BLaER1 (cell line): ENCODE data around the gene MYL5.
"Not testable (repeated sequence)": the region's sequence is repeated elsewhere in the genome, so short reads cannot be mapped to it uniquely, and the experiment has no call there.

Experiments used
- H3K27ac ChIP-seq: shearing (Covaris generic); formaldehyde crosslinking; 2 replicates; pipeline ENCODE4 v1.8.1; 2022
- H3K27me3 ChIP-seq: shearing (Covaris generic); formaldehyde crosslinking; 2 replicates; pipeline ENCODE4 v1.8.1; 2022
- H3K36me3 ChIP-seq: shearing (Covaris generic); formaldehyde crosslinking; 2 replicates; pipeline ENCODE4 v1.8.1; 2022
- H3K4me1 ChIP-seq: shearing (Covaris generic); formaldehyde crosslinking; 2 replicates; pipeline ENCODE4 v1.8.1; 2022
- H3K4me2 ChIP-seq: shearing (Covaris generic); formaldehyde crosslinking; 2 replicates; pipeline ENCODE4 v1.8.1; 2022
- H3K4me3 ChIP-seq: shearing (Covaris generic); formaldehyde crosslinking; 2 replicates; pipeline ENCODE4 v1.8.1; 2022
- H3K9ac ChIP-seq: shearing (Covaris generic); formaldehyde crosslinking; 2 replicates; pipeline ENCODE4 v1.8.1; 2022
- H3K9me3 ChIP-seq: shearing (Covaris generic); formaldehyde crosslinking; 2 replicates; pipeline ENCODE4 v1.8.1; 2022
- H4K20me1 ChIP-seq: shearing (Covaris generic); formaldehyde crosslinking; 2 replicates; pipeline ENCODE4 v1.8.1; 2022
- Cebpa-rat ChIP-seq: shearing (Covaris generic); IDR thresholded peaks from 2 replicates; pipeline ENCODE4 v1.8.1; 2022

The MYL5 gene

DNA sequence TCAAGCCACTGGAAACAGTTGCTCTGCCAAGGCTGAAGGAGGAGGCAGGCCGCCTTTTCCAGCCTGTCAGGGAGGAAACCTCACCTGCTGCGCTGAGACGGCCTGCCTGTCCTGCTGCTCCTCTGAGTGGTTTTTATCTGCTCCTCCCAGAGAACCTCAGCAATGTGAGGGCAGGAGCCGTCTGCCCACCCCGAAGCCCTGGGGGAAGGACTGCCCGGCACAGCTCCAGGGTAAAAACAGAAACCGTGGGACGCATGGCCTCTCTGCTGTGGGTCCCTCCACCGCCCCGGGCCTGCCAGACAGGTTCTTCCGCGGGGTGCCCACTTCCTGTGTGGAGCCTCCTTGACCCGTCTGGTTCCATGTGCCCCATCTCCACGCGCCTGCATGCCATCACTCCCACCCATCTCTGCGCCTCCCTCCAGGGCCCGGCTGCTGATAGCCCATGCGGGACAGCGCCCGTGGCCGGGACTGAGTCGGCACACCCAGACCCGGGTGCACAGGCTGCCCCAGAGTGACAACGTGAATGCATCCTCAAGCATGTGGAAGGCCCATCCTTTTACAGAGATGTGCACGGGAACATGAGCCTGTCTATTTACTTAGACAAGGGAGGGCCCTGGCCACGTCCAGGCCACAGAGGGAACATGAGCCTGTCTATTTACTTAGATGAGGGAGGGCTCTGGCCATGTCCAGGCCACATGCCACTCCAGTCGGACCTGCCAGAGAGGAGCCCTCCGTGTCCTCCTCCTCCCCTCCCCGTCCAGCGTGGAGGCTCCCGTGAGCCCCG lies 18.6 kb downstream of the MYL5 start:
- no peaks in the 10 kb centered on the region for H3K27me3 ChIP-seq
- no peaks in the 10 kb centered on the region for H3K9me3 ChIP-seq
- no peak overlapping the region for H3K27ac ChIP-seq
- H4K20me1 ChIP-seq = no peaks in the 10 kb centered on the region
- no peak for TF ChIP-seq Cebpa-rat
- H3K4me2 ChIP-seq = peak overlapping the region; percentile 3; the same call in 1 of the 2 replicates
- no peak overlapping the region for H3K9ac ChIP-seq
- no peaks in the 10 kb centered on the region for H3K36me3 ChIP-seq
- H3K4me3 ChIP-seq = no peak overlapping the region
- H3K4me1 ChIP-seq = peaks cover 19% of the 10 kb centered on the region; the same call in 1 of the 2 replicates

DNA sequence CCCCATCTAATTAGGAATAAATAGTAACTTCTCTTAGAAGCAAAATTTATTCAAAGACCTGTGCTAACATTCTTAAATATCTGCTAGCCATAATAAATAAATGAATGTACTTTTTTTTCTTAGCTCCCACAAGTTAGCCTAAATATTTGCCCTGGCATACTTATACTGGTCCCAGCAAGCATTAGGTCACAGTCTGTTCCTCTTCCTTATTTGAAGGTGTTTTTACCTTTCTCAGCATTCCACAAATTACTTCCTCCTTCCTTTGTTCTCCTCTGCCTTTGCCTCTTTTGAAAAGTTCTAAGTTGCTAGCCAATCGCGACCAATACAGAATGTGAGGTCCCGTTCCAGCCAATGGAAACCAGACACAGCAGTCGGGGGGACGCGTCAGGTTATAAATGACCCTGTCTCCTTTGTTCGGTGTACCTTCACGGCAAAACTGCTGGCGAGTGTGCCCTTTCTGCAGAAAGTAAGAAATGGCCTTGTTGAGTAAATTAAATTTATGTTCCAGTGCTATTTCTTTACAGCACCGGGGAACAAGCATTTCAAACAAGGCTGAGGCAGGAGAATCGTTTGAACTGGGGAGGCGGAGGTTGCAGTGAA lies 20.1 kb downstream of the MYL5 start:
- H3K27me3 ChIP-seq, H3K9me3 ChIP-seq, H4K20me1 ChIP-seq, H3K27ac ChIP-seq, H3K4me2 ChIP-seq, H3K9ac ChIP-seq, H3K36me3 ChIP-seq, H3K4me3 ChIP-seq: not testable (repeated sequence)
- peaks cover 26% of the 10 kb centered on the region for H3K4me1 ChIP-seq

DNA sequence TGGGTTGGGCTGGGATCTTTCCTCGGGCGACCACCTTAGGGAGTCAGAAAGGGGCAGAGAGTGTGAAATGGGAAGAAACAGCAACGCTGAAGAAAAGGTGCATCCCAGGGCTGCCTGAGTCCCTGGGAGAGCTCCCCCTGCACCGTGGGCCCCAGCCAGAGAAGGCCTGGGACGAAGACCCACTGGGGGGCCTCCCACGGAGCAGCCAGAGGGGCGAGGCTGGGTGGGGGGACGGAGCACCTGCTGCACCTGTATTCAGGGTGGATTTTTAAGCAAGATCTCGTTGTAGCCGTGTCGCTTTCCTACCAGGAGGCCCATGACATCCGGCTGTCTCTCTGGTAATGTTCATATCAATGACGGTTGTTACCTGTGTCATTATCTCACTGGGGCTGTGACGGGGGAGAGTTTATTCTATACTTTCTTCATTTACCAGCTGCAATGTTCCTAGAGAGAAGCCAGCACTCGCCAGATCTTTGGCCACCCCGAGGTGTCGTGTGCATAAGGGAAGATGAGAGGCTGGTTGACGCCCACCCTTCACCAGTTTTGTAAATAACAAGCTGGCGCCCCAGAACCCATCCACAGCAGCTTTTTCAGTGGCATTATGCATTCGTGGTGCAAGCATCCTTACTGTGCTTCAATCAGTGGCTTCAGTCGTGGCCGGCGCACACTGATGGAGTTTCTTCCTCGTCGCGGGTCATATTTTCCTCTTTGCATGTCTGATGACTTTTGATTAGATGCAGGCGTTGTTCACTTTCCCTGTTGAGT lies 25.7 kb downstream of the MYL5 start:
- H3K27ac ChIP-seq = 0 out of 2 replicates have a peak overlapping the region, but pooled peaks have one; percentile 39
- H3K36me3 ChIP-seq = no peaks in the 10 kb centered on the region
- H3K9me3 ChIP-seq = no peaks in the 10 kb centered on the region
- no peaks in the 10 kb centered on the region for H4K20me1 ChIP-seq
- no peak overlapping the region for H3K9ac ChIP-seq
- peak overlapping the region; percentile 65 for H3K4me2 ChIP-seq
- H3K4me1 ChIP-seq = peaks cover 26% of the 10 kb centered on the region
- TF ChIP-seq Cebpa-rat = no peak
- no peak overlapping the region for H3K4me3 ChIP-seq
- no peaks in the 10 kb centered on the region for H3K27me3 ChIP-seq

DNA sequence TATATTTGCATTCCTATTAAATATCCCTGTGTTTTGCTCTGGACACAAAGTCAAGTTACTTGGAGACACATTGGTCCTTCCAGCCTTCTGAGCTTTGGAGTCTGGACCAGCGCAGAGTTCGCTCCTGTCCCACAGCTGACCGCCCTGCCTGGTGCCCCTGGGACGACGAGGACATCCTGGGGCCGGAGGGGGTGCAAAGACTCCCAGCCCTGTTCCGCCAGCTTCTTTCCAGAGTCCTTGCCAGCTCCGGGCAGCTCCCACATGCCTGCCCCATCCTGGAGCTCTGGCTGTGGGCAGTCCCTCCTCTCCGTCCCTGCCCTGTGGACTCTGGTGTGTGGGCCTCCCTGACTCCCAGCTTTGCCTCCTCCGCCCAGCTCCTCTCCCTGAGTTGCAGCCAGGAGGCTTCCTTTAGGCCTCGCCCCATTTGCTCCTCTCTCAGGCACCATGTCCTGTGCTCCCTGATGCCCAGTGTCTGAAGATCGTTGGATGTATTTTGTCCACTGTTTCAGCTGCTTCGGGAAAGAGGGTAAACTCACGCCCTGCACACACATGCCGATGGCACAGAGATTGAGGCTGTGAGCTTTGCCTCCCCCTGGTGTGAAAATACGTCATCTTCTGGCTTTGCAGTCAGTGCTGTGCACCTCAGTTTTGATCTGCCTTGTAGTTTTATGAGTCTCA lies 26.4 kb downstream of the MYL5 start:
- H3K4me1 ChIP-seq = peaks cover 26% of the 10 kb centered on the region
- no peak overlapping the region for H3K9ac ChIP-seq
- no peak overlapping the region for H3K4me3 ChIP-seq
- H3K27ac ChIP-seq = no peak overlapping the region
- H3K4me2 ChIP-seq = peak overlapping the region; percentile 65
- H3K27me3 ChIP-seq = no peaks in the 10 kb centered on the region
- no peaks in the 10 kb centered on the region for H3K36me3 ChIP-seq
- H4K20me1 ChIP-seq = no peaks in the 10 kb centered on the region
- no peaks in the 10 kb centered on the region for H3K9me3 ChIP-seq
- no peak for TF ChIP-seq Cebpa-rat

DNA sequence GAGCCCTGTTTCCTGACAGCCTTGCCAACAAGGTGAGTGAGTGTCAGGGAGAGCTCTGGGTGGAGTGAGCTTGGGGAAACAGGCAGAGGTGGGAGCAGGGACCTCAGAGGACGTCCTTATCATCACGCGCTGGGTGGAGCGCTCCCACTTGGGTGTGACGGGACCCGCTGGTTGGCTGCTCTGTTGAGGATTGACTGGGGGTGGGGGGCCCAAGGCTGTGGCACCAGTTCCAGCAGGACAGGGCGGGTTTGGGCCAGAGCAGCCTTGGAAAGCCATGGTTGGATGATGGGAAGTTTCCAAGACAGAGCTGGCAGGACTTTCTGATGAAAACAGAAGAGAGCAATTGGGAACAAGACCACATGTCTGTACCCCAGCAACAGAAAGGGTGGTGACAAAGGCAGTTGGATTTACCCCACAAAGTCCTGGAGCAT lies 28.3 kb downstream of the MYL5 start:
- Histone ChIP-seq H3K4me1 (peaks cover 36% of the 10 kb centered on the region), H3K27ac (no peak overlapping the region), H3K9ac (no peak overlapping the region), H3K4me2 (no peak overlapping the region), H3K4me3 (no peak overlapping the region), H3K27me3 (no peaks in the 10 kb centered on the region), H3K36me3 (no peaks in the 10 kb centered on the region), H3K9me3 (no peaks in the 10 kb centered on the region), H4K20me1 (peaks cover 11% of the 10 kb centered on the region)
- TF ChIP-seq Cebpa-rat = no peak

DNA sequence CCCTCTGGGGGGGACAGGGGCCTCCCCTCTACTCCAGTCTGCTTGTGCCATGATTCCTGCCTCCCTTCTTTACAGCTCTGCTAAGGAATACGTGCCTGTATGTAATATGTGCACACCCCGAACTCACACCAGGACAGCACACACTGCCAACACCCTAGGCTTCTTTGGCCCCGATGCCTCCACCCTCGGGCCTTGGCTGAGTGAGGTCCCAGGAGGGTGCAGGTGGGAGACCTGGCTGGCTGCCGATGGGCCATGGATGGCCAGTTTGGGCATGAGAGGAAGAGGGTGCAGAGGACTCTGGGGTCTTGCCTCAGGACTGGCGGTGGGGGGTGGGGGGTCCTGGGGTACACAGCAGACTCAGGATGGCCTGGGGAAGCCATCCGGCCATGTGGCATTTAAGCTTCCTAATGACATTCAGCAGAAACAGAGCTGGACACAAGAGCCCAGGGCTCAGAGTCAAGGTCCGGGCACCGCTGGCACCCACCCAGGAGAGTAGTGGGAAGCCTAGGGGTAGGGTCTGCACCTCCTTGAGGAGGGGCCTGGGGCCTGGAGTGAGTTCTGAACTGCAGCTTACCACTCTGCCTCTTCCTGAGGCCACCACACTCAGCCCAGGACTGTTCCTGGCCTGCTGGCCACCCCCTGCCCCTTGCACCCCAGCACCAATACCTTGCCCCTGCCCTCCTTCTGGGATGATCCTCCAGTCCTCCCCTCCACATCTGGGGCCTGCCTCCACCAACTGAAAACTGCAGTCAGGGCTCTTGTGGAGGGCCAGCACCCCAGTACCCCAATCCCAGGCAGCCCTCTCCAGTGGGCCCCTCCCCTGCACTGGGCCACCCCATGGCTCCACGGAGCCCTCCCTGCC lies 29.2 kb downstream of the MYL5 start:
- Histone ChIP-seq H3K27me3 (no peaks in the 10 kb centered on the region), H3K4me2 (no peak overlapping the region), H3K4me3 (no peak overlapping the region), H3K9ac (no peak overlapping the region), H3K4me1 (peaks cover 45% of the 10 kb centered on the region), H4K20me1 (peaks cover 21% of the 10 kb centered on the region), H3K27ac (no peak overlapping the region), H3K36me3 (peaks cover 7% of the 10 kb centered on the region), H3K9me3 (no peaks in the 10 kb centered on the region)
- TF ChIP-seq Cebpa-rat = no peak

DNA sequence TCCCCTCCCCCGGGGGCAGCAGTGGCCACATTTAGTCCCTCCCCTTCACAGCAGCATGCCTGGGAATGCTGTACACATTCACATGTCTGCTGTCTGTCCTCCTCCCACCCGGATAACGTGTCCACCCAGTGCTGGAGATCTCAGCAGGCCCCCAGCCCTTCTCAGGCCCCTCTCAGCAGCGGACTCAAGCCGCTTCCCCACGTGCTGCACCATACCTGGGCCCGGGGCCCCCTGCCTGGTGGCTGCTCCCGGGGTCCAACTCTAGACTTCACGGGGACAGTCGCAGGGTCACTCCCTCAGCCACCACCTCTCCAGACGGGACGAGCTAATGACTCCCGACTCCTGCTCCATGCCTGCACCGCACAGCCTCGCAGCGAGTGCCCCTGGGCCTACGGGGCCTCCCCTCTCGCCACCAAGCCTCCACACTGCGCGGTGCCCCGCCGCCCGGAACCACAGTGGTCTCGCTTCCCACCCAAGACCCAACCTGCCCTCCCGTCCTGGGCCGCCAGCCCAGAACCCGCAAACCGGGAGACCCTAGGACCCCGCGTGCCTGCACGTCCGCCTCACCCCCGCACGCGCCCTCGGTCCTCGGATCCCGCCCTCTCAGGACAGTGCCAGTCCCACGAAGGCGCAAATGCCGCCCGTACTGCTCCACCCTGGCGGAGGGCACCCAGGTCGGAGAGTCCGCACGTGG lies 30.0 kb downstream of the MYL5 start:
- H3K27ac ChIP-seq = no peak overlapping the region
- TF ChIP-seq Cebpa-rat = no peak
- peaks cover 45% of the 10 kb centered on the region for H3K4me1 ChIP-seq
- peaks cover 15% of the 10 kb centered on the region for H3K36me3 ChIP-seq
- H4K20me1 ChIP-seq = peaks cover 28% of the 10 kb centered on the region
- no peaks in the 10 kb centered on the region for H3K27me3 ChIP-seq
- H3K9ac ChIP-seq = no peak overlapping the region
- no peak overlapping the region for H3K4me2 ChIP-seq
- H3K9me3 ChIP-seq = no peaks in the 10 kb centered on the region
- H3K4me3 ChIP-seq = no peak overlapping the region

DNA sequence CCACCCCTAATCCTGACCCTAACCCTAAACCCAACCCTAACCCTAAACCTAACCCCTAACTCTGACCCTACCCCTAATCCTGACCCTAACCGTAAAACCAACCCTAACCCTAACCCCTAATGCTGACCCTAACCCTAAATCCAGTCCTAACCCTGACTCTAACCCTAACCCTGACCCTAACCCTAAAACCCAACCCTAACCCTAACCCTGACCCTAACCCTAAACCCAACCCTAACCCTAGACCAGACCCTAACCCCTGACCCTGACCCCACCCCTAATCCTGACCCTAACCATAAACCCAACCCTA lies 30.6 kb downstream of the MYL5 start:
- Histone ChIP-seq H3K27me3 (no peaks in the 10 kb centered on the region), H3K9ac (no peak overlapping the region), H3K9me3 (peaks cover 1% of the 10 kb centered on the region; the same call in 1 of the 2 replicates), H3K4me3 (peak overlapping the region; percentile 51; the same call in 1 of the 2 replicates), H3K4me1 (peaks cover 41% of the 10 kb centered on the region), H4K20me1 (peaks cover 34% of the 10 kb centered on the region), H3K36me3 (peaks cover 21% of the 10 kb centered on the region), H3K4me2 (peak overlapping the region; percentile 71), H3K27ac (no peak overlapping the region)
- TF ChIP-seq Cebpa-rat = no peak
